Measurements from ENCODE around the gene ARL8B.
A peak's percentile ranks its signal among the peaks of the same experiment; 100 is the strongest.

The ARL8B gene

GRCh38 chr3:5187920-5188418 is 65.9 kb downstream of the ARL8B start:
- DNase-seq, result peak; percentile 15

GRCh38 chr3:5188419-5189221 is 66.5 kb downstream of the ARL8B start:
- DNase-seq, result no peak

GRCh38 chr3:5190147-5190791 is 68.2 kb downstream of the ARL8B start:
- no peak for DNase-seq

- no peak for DNase-seq
These were observed 69.6 kb downstream of the ARL8B start for GRCh38 chr3:5191555-5192304.

- no peak for DNase-seq
These were observed 70.7 kb downstream of the ARL8B start for GRCh38 chr3:5192571-5193365.

GRCh38 chr3:5194341-5194740 is 72.2 kb downstream of the ARL8B start:
- no peak for DNase-seq

- DNase-seq, result peak; percentile 24
These were observed 72.9 kb downstream of the ARL8B start for GRCh38 chr3:5194801-5195509.

- DNase-seq, result no peak
These were observed 73.5 kb downstream of the ARL8B start for GRCh38 chr3:5195605-5196004.

GRCh38 chr3:5197022-5197421 is 74.9 kb downstream of the ARL8B start:
- DNase-seq, result no peak

GRCh38 chr3:5197470-5198312 is 75.6 kb downstream of the ARL8B start:
- DNase-seq, result no peak

- no peak for DNase-seq
These were observed 76.2 kb downstream of the ARL8B start for GRCh38 chr3:5198313-5198677.

GRCh38 chr3:5198986-5199731 is 77.1 kb downstream of the ARL8B start:
- DNase-seq, result no peak

GRCh38 chr3:5201536-5201935 is 79.4 kb downstream of the ARL8B start:
- no peak for DNase-seq

GRCh38 chr3:5202222-5202621 is 80.1 kb downstream of the ARL8B start:
- DNase-seq, result no peak

GRCh38 chr3:5205165-5205941 is 83.3 kb downstream of the ARL8B start:
- DNase-seq, result no peak

- DNase-seq, result no peak
These were observed 88.8 kb downstream of the ARL8B start for GRCh38 chr3:5210926-5211325.

- DNase-seq, result no peak
These were observed 90.8 kb downstream of the ARL8B start for GRCh38 chr3:5212628-5213573.

GRCh38 chr3:5213574-5213966 is 91.5 kb downstream of the ARL8B start:
- DNase-seq, result no peak
